ENCODE results near the gene S100A12. TPM values are rescaled to one million over a fixed set of nuclear protein-coding genes. Genes with fewer than 3 reads are reported as not detected.

The S100A12 gene
- polyA plus RNA-seq, 3 donors: 1,275 to 2,834 (median 2,543) TPM

DNA sequence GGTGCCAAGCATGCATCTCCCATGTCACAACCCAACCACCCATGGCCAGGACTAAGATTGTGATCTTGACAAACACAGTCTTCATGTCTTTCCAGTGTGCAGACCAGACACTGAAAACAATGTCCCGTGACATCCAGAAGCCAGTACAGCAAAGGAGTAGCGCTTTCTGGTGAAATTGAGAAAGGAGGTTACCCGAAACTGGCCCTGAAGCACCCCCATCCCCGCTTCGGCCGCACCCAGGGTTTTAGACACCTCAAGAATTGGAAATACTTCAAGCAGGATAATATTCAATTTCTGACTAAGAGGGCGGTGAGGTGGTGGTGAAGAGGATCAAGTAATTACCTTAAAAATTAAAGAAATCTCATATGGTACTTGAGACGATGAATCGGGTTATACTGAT is 26.0 kb upstream of the S100A12 start:
- H3K4me1 ChIP-seq (ENCODE audit: control insufficient read depth in 1 of 2, insufficient read depth in 2 of 2, low read length in 2 of 2): peaks cover 72 to 75% of the 10 kb centered on the region in 2 donors
- intact Hi-C loops (cut with micrococcal nuclease): loop anchor here in 1 of 2 donors (5.0 kb wide), 1 partner anchor 96 kb away; no protein-coding TSS in a partner anchor
- 100% methylated on average over 2 of the region's 9 CpGs for WGBS (ENCODE audit: insufficient coverage)
- TF ChIP-seq, protein P1, sequence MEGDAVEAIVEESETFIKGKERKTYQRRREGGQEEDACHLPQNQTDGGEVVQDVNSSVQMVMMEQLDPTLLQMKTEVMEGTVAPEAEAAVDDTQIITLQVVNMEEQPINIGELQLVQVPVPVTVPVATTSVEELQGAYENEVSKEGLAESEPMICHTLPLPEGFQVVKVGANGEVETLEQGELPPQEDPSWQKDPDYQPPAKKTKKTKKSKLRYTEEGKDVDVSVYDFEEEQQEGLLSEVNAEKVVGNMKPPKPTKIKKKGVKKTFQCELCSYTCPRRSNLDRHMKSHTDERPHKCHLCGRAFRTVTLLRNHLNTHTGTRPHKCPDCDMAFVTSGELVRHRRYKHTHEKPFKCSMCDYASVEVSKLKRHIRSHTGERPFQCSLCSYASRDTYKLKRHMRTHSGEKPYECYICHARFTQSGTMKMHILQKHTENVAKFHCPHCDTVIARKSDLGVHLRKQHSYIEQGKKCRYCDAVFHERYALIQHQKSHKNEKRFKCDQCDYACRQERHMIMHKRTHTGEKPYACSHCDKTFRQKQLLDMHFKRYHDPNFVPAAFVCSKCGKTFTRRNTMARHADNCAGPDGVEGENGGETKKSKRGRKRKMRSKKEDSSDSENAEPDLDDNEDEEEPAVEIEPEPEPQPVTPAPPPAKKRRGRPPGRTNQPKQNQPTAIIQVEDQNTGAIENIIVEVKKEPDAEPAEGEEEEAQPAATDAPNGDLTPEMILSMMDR (IDR thresholded peaks at IDR 0.05): no peak
- Mint-ChIP-seq H3K27me3 (ENCODE audit: low read depth in 3 of 3) (peaks cover 2 to 9% (median 4%) of the 10 kb centered on the region in 3 donors), H3K4me3 (no peak overlapping the region), H3K9me3 (peaks cover 0 to 3% (median 2%) of the 10 kb centered on the region in 7 donors), H3K4me1 (peaks cover 73% of the 10 kb centered on the region), H3K27ac (no peak overlapping the region), H3K36me3 (peaks cover 0 to 5% of the 10 kb centered on the region in 2 donors)
- no peak overlapping the region for H3K27ac ChIP-seq (ENCODE audit: low read depth in 1 of 2, low read length in 2 of 2)
- H2AFZ ChIP-seq (ENCODE audit: insufficient read depth, low read depth, low read length, poor library complexity, severe bottlenecking): no peak overlapping the region
- H3K9ac ChIP-seq (ENCODE audit: insufficient read depth, low read length, poor library complexity, severe bottlenecking): no peak overlapping the region
- no peaks in the 10 kb centered on the region for H3K9me3 ChIP-seq (replicated peaks in 1 of 2; ENCODE audit: control insufficient read depth in 1 of 2, insufficient read depth in 1 of 2, low read length in 2 of 2)
- H3K27me3 ChIP-seq (ENCODE audit: control insufficient read depth in 2 of 2, insufficient read depth in 2 of 2, low read length in 2 of 2): no peaks in the 10 kb centered on the region
- peaks cover 11% of the 10 kb centered on the region for H3K79me2 ChIP-seq (ENCODE audit: insufficient read depth, low read length)
- no peaks in the 10 kb centered on the region for H4K20me1 ChIP-seq (ENCODE audit: insufficient read depth, low read length)
- no peak overlapping the region for H3K4me2 ChIP-seq (replicated peaks; ENCODE audit: extremely low read depth, low read length, poor library complexity, severe bottlenecking)
- H3K4me3 ChIP-seq (replicated peaks in 1 of 3; ENCODE audit: low read depth in 2 of 3, low read length in 3 of 3): no peak overlapping the region
- DNase-seq: no peak
- no peaks in the 10 kb centered on the region for H3K36me3 ChIP-seq (replicated peaks in 1 of 2; ENCODE audit: control insufficient read depth in 1 of 2, insufficient read depth in 2 of 2, low read length in 2 of 2)

GRCh38 chr1:153400244-153400643 is 24.8 kb upstream of the S100A12 start:
- no peaks in the 10 kb centered on the region for H4K20me1 ChIP-seq (ENCODE audit: insufficient read depth, low read length)
- Mint-ChIP-seq H3K4me1 (peaks cover 80% of the 10 kb centered on the region), H3K9me3 (peaks cover 0 to 3% (median 2%) of the 10 kb centered on the region in 7 donors), H3K27ac (peak overlapping the region in 1 of 7 donors; percentile 63), H3K27me3 (ENCODE audit: low read depth in 3 of 3) (peaks cover 0 to 5% (median 4%) of the 10 kb centered on the region in 3 donors), H3K4me3 (no peak overlapping the region), H3K36me3 (peaks cover 0 to 3% of the 10 kb centered on the region in 2 donors)
- 84% methylated on average over 4 of the region's 5 CpGs for WGBS (ENCODE audit: insufficient coverage)
- H3K4me2 ChIP-seq (replicated peaks; ENCODE audit: extremely low read depth, low read length, poor library complexity, severe bottlenecking): no peak overlapping the region
- no peak overlapping the region for H3K9ac ChIP-seq (ENCODE audit: insufficient read depth, low read length, poor library complexity, severe bottlenecking)
- no peak overlapping the region for H3K27ac ChIP-seq (ENCODE audit: low read depth in 1 of 2, low read length in 2 of 2)
- TF ChIP-seq, protein P1 (IDR thresholded peaks at IDR 0.05): no peak
- peaks cover 11% of the 10 kb centered on the region for H3K79me2 ChIP-seq (ENCODE audit: insufficient read depth, low read length)
- H2AFZ ChIP-seq (ENCODE audit: insufficient read depth, low read depth, low read length, poor library complexity, severe bottlenecking): no peak overlapping the region
- DNase-seq: no peak
- intact Hi-C loops (cut with micrococcal nuclease): loop anchor here in 1 of 2 donors (5.0 kb wide), 1 partner anchor 97 kb away; no protein-coding TSS in a partner anchor
- peaks cover 73 to 84% of the 10 kb centered on the region in 2 donors for H3K4me1 ChIP-seq (ENCODE audit: control insufficient read depth in 1 of 2, insufficient read depth in 2 of 2, low read length in 2 of 2)
- no peaks in the 10 kb centered on the region for H3K36me3 ChIP-seq (replicated peaks in 1 of 2; ENCODE audit: control insufficient read depth in 1 of 2, insufficient read depth in 2 of 2, low read length in 2 of 2)
- H3K9me3 ChIP-seq (replicated peaks in 1 of 2; ENCODE audit: control insufficient read depth in 1 of 2, insufficient read depth in 1 of 2, low read length in 2 of 2): no peaks in the 10 kb centered on the region
- no peak overlapping the region for H3K4me3 ChIP-seq (replicated peaks in 1 of 3; ENCODE audit: low read depth in 2 of 3, low read length in 3 of 3)
- no peaks in the 10 kb centered on the region for H3K27me3 ChIP-seq (ENCODE audit: control insufficient read depth in 2 of 2, insufficient read depth in 2 of 2, low read length in 2 of 2)
